Right lobe of liver (tissue), 6 donors: ENCODE measurements around the gene HOXA9. TPM values are rescaled to one million over a fixed set of nuclear protein-coding genes. Genes with fewer than 3 reads are reported as not detected.
A peak's percentile ranks its signal among the peaks of the same experiment; 100 is the strongest.

Experiments
- ATAC-seq, 4 donors: fragments of 200-7000 bp; cut with Tn5 transposase; one replicate each; pipeline ENCODE4 v1.9.1; 2020; ENCODE audit warnings: mild to moderate bottlenecking in 4 of 4, moderate library complexity in 4 of 4
- DNase-seq, 3 donors: peaks; one replicate each; pipeline ENCODE4 v3.0.0-alpha.2; 2020
- H3K27ac ChIP-seq, 3 donors: fragments of 200-600 bp; one replicate each; pipeline ENCODE4 v1.8.0; 2022
- H3K27me3 ChIP-seq, 2 donors: fragments of 200-600 bp; one replicate each; pipeline ENCODE4 v1.8.0; 2022
- H3K36me3 ChIP-seq, 4 donors: fragments of 200-600 bp; sonication (generic) in 1 of 4; one replicate each; pipeline versions ENCODE4 v1.5.1 to v1.8.0; 2017 to 2022; ENCODE audit warnings: control low read depth in 1 of 4
- H3K4me1 ChIP-seq, 4 donors: fragments of 200-600 bp; sonication (generic) in 1 of 4; one replicate each; pipeline versions ENCODE4 v1.5.1 to v1.8.0; 2017 to 2022; ENCODE audit warnings: control low read depth in 1 of 4
- H3K4me3 ChIP-seq, 3 donors: fragments of 200-600 bp; one replicate each; pipeline ENCODE4 v1.8.0; 2022
- H3K9me3 ChIP-seq, 4 donors: fragments of 200-600 bp; sonication (generic) in 1 of 4; one replicate each; pipeline versions ENCODE4 v1.5.1 to v1.8.0; 2017 to 2022; ENCODE audit warnings: control low read depth in 1 of 4
- CTCF ChIP-seq, 4 donors: fragments of 200-600 bp in 3 of 4; fragments of 450-650 bp in 1 of 4; IDR thresholded peaks; one replicate each; pipeline versions ENCODE4 v1.5.1 to v1.8.0; 2016 to 2022; ENCODE audit warnings: antibody characterized with exemption in 4 of 4, mild to moderate bottlenecking in 2 of 4
- POLR2A ChIP-seq: fragments of 450-650 bp; IDR thresholded peaks from one replicate; pipeline ENCODE4 v1.6.1; 2017; ENCODE audit warnings: antibody characterized with exemption, mild to moderate bottlenecking
- WGBS: methylation state at CpG from one replicate; pipeline ENCODE4 v1.1.6; 2018; ENCODE audit warnings: low coverage, low lambda C conversion rate; ENCODE audit not compliant: insufficient coverage; ENCODE audit errors: missing lambda C conversion rate; 5-methylcytosine and 5-hydroxymethylcytosine counted together
- intact Hi-C, 2 donors: fragments of 100-400 bp; cut with DNase I; formaldehyde crosslinking; loops; one replicate each; pipeline versions ENCODE4 v1.11.2 to v1.14.1; 2022
- total RNA-seq, 6 experiments: library from RNA; depleted of rRNA in 2 of 6; stranded (reverse); fragments of >200 nt in 2 of 6; fragmentation: NEBNext Ultra II Directional in 3 of 6; extraction: Animal tissue kit (Norgen Biotek cat#: 25700) in 3 of 6; gene quantifications; one replicate each; pipeline versions ENCODE4 v1.1.0 to v1.2.4, GENCODE V29; 2016 to 2023
- donor health status: DM: no; HTN: yes; CAD: no.
- donor health status: DM: no; HTN: no; CAD: no.
- donor health status: DM: no; HTN: no; CAD: no.
- donor health status: DM: no; HTN: yes; CAD: no.
- donor health status: DM: no; HTN: yes; CAD: no.

The HOXA9 gene
- total RNA-seq, 6 experiments from 2014 or later = 0.09 TPM; not detected in 5

GRCh38 chr7:27189997-27190748, 24.8 kb upstream of the HOXA9 start:
- peaks cover 0 to 24% (median 5%) of the 10 kb centered on the region in 4 donors for H3K4me1 ChIP-seq
- intact Hi-C loops = no loop called here
- 23% methylated on average over 6 of the region's 7 CpGs for WGBS
- H3K27me3 ChIP-seq = peaks cover 31 to 87% of the 10 kb centered on the region in 2 donors
- no peak for DNase-seq
- H3K9me3 ChIP-seq = no peaks in the 10 kb centered on the region
- no peak for ATAC-seq
- H3K27ac ChIP-seq = no peak overlapping the region
- TF ChIP-seq CTCF (IDR thresholded peaks at IDR 0.05) = no peak
- no peak for TF ChIP-seq POLR2A
- H3K36me3 ChIP-seq = no peaks in the 10 kb centered on the region
- no peak overlapping the region for H3K4me3 ChIP-seq

DNA sequence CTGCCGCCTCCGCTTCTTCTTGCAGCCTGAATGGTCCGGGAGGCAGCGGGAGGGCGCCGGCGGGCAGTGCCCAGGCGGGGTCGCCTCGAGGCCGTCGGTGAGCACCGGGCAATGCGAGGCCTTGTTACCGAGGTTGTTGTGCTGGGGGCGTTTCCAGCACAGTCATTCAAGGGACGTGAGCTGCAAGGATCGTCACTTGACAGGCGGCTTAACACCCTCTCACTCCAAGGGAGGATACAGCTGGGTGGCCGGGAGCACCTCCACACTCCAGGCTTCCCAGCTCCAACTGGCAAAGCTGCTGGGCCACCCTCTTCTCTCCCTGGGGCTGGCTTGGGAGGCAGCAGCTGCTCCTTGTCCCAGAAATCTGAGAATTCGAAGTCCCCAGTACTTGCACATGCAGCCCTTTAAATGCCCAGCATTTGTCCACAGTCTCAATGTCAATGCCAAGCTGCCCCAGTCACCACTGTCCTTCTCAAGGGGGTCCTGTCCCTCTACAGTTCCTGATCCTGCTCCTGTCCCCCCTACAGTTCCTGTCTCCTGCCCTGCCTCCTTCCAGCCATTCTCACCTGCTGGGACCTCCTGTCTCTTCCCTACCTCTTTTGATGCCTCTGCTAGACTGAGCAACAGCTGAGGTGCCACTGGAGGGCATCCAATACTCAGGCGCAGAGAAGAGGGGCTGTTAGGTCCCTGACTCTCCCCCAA, 24.1 kb upstream of the HOXA9 start:
- Histone ChIP-seq H3K4me3 (no peak overlapping the region), H3K9me3 (no peaks in the 10 kb centered on the region), H3K27me3 (peaks cover 27 to 87% of the 10 kb centered on the region in 2 donors), H3K27ac (no peak overlapping the region), H3K36me3 (no peaks in the 10 kb centered on the region), H3K4me1 (peaks cover 0 to 29% (median 5%) of the 10 kb centered on the region in 4 donors)
- DNase-seq = peak in 1 of 3 donors; percentile 37
- intact Hi-C loops = no loop called here
- TF ChIP-seq POLR2A = no peak
- no peak for TF ChIP-seq CTCF (IDR thresholded peaks at IDR 0.05)
- peak in 2 of 4 donors; percentile 3 to 8 for ATAC-seq
- 0% methylated on average over 2 of the region's 22 CpGs for WGBS

- Histone ChIP-seq H3K9me3 (no peaks in the 10 kb centered on the region), H3K4me1 (peaks cover 0 to 32% (median 5%) of the 10 kb centered on the region in 4 donors), H3K27ac (no peak overlapping the region), H3K36me3 (no peaks in the 10 kb centered on the region), H3K27me3 (peaks cover 19 to 87% of the 10 kb centered on the region in 2 donors), H3K4me3 (no peak overlapping the region)
- intact Hi-C loops = no loop called here
- DNase-seq = peak in 2 of 3 donors; percentile 37 to 52
- TF ChIP-seq CTCF (IDR thresholded peaks at IDR 0.05) = no peak
- ATAC-seq = peak in 3 of 4 donors; percentile 12 to 19 (median 15)
- 4% methylated on average over 25 of the region's 49 CpGs for WGBS
These were observed 23.3 kb upstream of the HOXA9 start for GRCh38 chr7:27188386-27189294.
